Measurements from ENCODE around the gene ANKS1A. TPM values are rescaled to one million over a fixed set of nuclear protein-coding genes. Genes with fewer than 3 reads are reported as not detected.

Gene ANKS1A
- total RNA-seq, 1 donor from 2014 or later = 20.9 TPM

GRCh38 chr6:35011096-35012041 is 122.3 kb downstream of the ANKS1A start:
- Histone ChIP-seq H3K4me3 (no peak overlapping the region), H3K27ac (no peak overlapping the region), H3K27me3 (no peaks in the 10 kb centered on the region), H3K36me3 (no peaks in the 10 kb centered on the region), H3K4me1 (peaks cover 3 to 9% of the 10 kb centered on the region in 2 donors), H3K9me3 (no peaks in the 10 kb centered on the region)
- TF ChIP-seq CTCF (IDR thresholded peaks at IDR 0.05) = no peak
- intact Hi-C loops (cut with DNase I) = no loop called here
- no peak for DNase-seq (ENCODE audit: low spot score in 2 of 2)

- Histone ChIP-seq H3K4me1 (peaks cover 3 to 16% of the 10 kb centered on the region in 2 donors), H3K36me3 (no peaks in the 10 kb centered on the region), H3K27me3 (no peaks in the 10 kb centered on the region), H3K27ac (no peak overlapping the region), H3K9me3 (no peaks in the 10 kb centered on the region), H3K4me3 (no peak overlapping the region)
- intact Hi-C loops (cut with DNase I) = no loop called here
- no peak for DNase-seq (ENCODE audit: low spot score in 2 of 2)
- TF ChIP-seq CTCF (IDR thresholded peaks at IDR 0.05) = no peak
These were observed 124.6 kb downstream of the ANKS1A start for GRCh38 chr6:35013701-35014100.

- Histone ChIP-seq H3K4me3 (no peak overlapping the region), H3K4me1 (peaks cover 3 to 16% of the 10 kb centered on the region in 2 donors), H3K9me3 (no peaks in the 10 kb centered on the region), H3K27ac (peak overlapping the region; percentile 91 to 97), H3K36me3 (no peaks in the 10 kb centered on the region), H3K27me3 (no peaks in the 10 kb centered on the region)
- DNase-seq (ENCODE audit: low spot score in 2 of 2) = no peak
- intact Hi-C loops (cut with DNase I) = no loop called here
- TF ChIP-seq CTCF (IDR thresholded peaks at IDR 0.05) = no peak
These were observed 125.3 kb downstream of the ANKS1A start for GRCh38 chr6:35014341-35014740.

GRCh38 chr6:35014786-35015185 is 125.7 kb downstream of the ANKS1A start:
- TF ChIP-seq CTCF (IDR thresholded peaks at IDR 0.05) = no peak
- Histone ChIP-seq H3K36me3 (no peaks in the 10 kb centered on the region), H3K27ac (peak overlapping the region; percentile 91 to 97), H3K27me3 (no peaks in the 10 kb centered on the region), H3K4me3 (no peak overlapping the region), H3K9me3 (no peaks in the 10 kb centered on the region), H3K4me1 (peaks cover 3 to 18% of the 10 kb centered on the region in 2 donors)
- no peak for DNase-seq (ENCODE audit: low spot score in 2 of 2)
- intact Hi-C loops (cut with DNase I) = loop anchor here (5.0 kb wide), 1 partner anchor 248 kb away; no protein-coding TSS in a partner anchor

GRCh38 chr6:35015476-35015875 is 126.4 kb downstream of the ANKS1A start:
- intact Hi-C loops (cut with DNase I) = loop anchor here (5.0 kb wide), 1 partner anchor 247 kb away; no protein-coding TSS in a partner anchor
- H3K9me3 ChIP-seq = no peaks in the 10 kb centered on the region
- H3K4me3 ChIP-seq = no peak overlapping the region
- no peaks in the 10 kb centered on the region for H3K27me3 ChIP-seq
- peak overlapping the region; percentile 91 to 97 for H3K27ac ChIP-seq
- no peak for TF ChIP-seq CTCF (IDR thresholded peaks at IDR 0.05)
- no peak for DNase-seq (ENCODE audit: low spot score in 2 of 2)
- H3K4me1 ChIP-seq = peaks cover 3 to 23% of the 10 kb centered on the region in 2 donors
- H3K36me3 ChIP-seq = no peaks in the 10 kb centered on the region

Measured in ascending aorta (tissue), 2 donors.